ENCODE results near the gene ZIC2.

GRCh38 chr13:99982731-99983498 is 1.3 kb downstream of the ZIC2 start:
- TF ChIP-seq POLR2AphosphoS5 (IDR thresholded peaks at IDR 0.05; ENCODE audit: borderline replicate concordance, low read depth, low read length) (no peak), FOXP2 (optimal IDR thresholded peaks at IDR 0.05; ENCODE audit: control extremely low read depth, extremely low read length, insufficient read depth) (no peak), EZH2 (IDR thresholded peaks at IDR 0.05) (no peak)

Data from SK-N-MC (cell line).